ENCODE measurements around the gene CLEC20A. TPM values are rescaled to one million over a fixed set of nuclear protein-coding genes. Genes with fewer than 3 reads are reported as not detected.

Gene CLEC20A
- total RNA-seq, 2 donors from 2014 or later: 0.33 to 1.5 TPM

DNA sequence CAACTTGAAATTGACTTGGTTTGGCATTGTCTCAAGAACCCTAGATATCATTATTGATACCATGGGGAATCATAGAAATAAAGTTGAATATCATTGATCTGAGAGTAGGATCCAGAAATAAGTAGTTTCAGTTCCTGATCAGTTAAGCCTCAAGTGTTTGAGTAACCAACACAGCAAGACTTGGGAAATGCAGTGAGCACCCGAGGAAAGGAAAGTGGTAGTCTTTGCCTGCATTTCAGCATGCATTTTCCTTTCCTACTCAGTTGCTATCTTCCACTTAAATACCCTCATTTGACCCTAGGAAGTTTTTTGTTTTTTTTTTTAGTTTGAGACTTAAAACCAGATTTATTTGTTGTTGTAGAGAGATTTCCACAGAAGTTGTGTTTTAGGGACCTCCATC, 18.9 kb downstream of the CLEC20A start:
- Mint-ChIP-seq H3K36me3 (ENCODE audit: low read depth) (peaks cover 15% of the 10 kb centered on the region), H3K9me3 (no peaks in the 10 kb centered on the region), H3K4me3 (no peak overlapping the region), H3K27ac (peak overlapping the region; percentile 20), H3K4me1 (peaks cover 52% of the 10 kb centered on the region), H3K27me3 (ENCODE audit: insufficient read depth) (no peaks in the 10 kb centered on the region)
- Histone ChIP-seq H3K4me1 (ENCODE audit: control insufficient read depth, insufficient read depth, low read length) (peaks cover 23% of the 10 kb centered on the region), H3K27ac (ENCODE audit: low read depth, low read length) (no peak overlapping the region), H3K9me3 (ENCODE audit: control insufficient read depth, low read length) (no peaks in the 10 kb centered on the region), H3K36me3 (ENCODE audit: control insufficient read depth, insufficient read depth, low read length) (no peaks in the 10 kb centered on the region), H3K27me3 (ENCODE audit: control insufficient read depth, insufficient read depth, low read length, poor library complexity, severe bottlenecking) (no peaks in the 10 kb centered on the region), H3K9ac (ENCODE audit: extremely low read depth, low read length, poor library complexity, severe bottlenecking) (no peak overlapping the region), H3K4me3 (ENCODE audit: low read length) (no peak overlapping the region)
- no peak for TF ChIP-seq CTCF (conservative IDR thresholded peaks at IDR 0.05)
- DNase-seq: no peak
- WGBS, 2 experiments (ENCODE audit: insufficient coverage in 1 of 2, insufficient read length in 1 of 2): 88 to 100% methylated on average over 1 of the region's 1 CpG

DNA sequence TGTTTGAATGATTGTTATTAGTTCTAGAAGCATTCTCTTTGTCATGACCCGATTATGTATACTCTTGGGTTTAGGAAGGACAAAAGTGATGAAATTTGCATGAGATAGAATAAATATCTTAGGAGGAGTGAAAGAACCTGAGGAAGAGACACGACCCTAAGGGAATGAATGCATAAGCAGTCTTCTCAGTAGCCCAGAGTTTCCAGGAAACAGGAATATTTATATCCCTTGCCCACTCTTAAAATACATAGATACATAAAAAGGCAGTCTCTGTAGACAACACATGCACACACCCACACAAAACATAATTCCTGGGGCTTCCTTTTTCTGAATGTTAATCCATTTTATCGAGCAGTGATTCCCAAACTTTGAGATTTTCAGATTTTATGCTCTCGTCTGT, 19.4 kb downstream of the CLEC20A start:
- Mint-ChIP-seq H3K36me3 (ENCODE audit: low read depth) (peaks cover 17% of the 10 kb centered on the region), H3K9me3 (no peaks in the 10 kb centered on the region), H3K4me1 (peaks cover 56% of the 10 kb centered on the region), H3K4me3 (no peak overlapping the region), H3K27ac (peak overlapping the region; percentile 90), H3K27me3 (ENCODE audit: insufficient read depth) (no peaks in the 10 kb centered on the region)
- TF ChIP-seq CTCF (conservative IDR thresholded peaks at IDR 0.05): no peak
- no peak overlapping the region for H3K27ac ChIP-seq (ENCODE audit: low read depth, low read length)
- no peaks in the 10 kb centered on the region for H3K9me3 ChIP-seq (ENCODE audit: control insufficient read depth, low read length)
- H3K36me3 ChIP-seq (ENCODE audit: control insufficient read depth, insufficient read depth, low read length): no peaks in the 10 kb centered on the region
- DNase-seq: no peak
- H3K9ac ChIP-seq (ENCODE audit: extremely low read depth, low read length, poor library complexity, severe bottlenecking): no peak overlapping the region
- peaks cover 23% of the 10 kb centered on the region for H3K4me1 ChIP-seq (ENCODE audit: control insufficient read depth, insufficient read depth, low read length)
- H3K4me3 ChIP-seq (ENCODE audit: low read length): peak overlapping the region; percentile 37
- 71 to 77% methylated on average over 3 of the region's 4 CpGs for WGBS, 2 experiments (ENCODE audit: insufficient coverage in 1 of 2, insufficient read length in 1 of 2)
- H3K27me3 ChIP-seq (ENCODE audit: control insufficient read depth, insufficient read depth, low read length, poor library complexity, severe bottlenecking): no peaks in the 10 kb centered on the region

- Mint-ChIP-seq H3K27ac (peak overlapping the region; percentile 49), H3K27me3 (ENCODE audit: insufficient read depth) (no peaks in the 10 kb centered on the region), H3K4me1 (peaks cover 64% of the 10 kb centered on the region), H3K36me3 (ENCODE audit: low read depth) (peaks cover 23% of the 10 kb centered on the region), H3K4me3 (no peak overlapping the region), H3K9me3 (peaks cover 2% of the 10 kb centered on the region)
- H3K9me3 ChIP-seq (ENCODE audit: control insufficient read depth, low read length): peaks cover 9% of the 10 kb centered on the region
- no peak overlapping the region for H3K27ac ChIP-seq (ENCODE audit: low read depth, low read length)
- no peak overlapping the region for H3K9ac ChIP-seq (ENCODE audit: extremely low read depth, low read length, poor library complexity, severe bottlenecking)
- H3K4me3 ChIP-seq (ENCODE audit: low read length): no peak overlapping the region
- peaks cover 12% of the 10 kb centered on the region for H3K36me3 ChIP-seq (ENCODE audit: control insufficient read depth, insufficient read depth, low read length)
- no peaks in the 10 kb centered on the region for H3K27me3 ChIP-seq (ENCODE audit: control insufficient read depth, insufficient read depth, low read length, poor library complexity, severe bottlenecking)
- DNase-seq: no peak
- peaks cover 33% of the 10 kb centered on the region for H3K4me1 ChIP-seq (ENCODE audit: control insufficient read depth, insufficient read depth, low read length)
- no peak for TF ChIP-seq CTCF (conservative IDR thresholded peaks at IDR 0.05)
Observed at GRCh38 chr1:178472531-178472930, 24.2 kb downstream of the CLEC20A start.

Data from endodermal cell (in vitro differentiated cells).